HG02610 (cell line): Measurements from ENCODE around the gene VPS11.
A peak's percentile ranks its signal among the peaks of the same experiment; 100 is the strongest.

Source experiments
- ATAC-seq: cut with Tn5 transposase; IDR thresholded peaks from one replicate; pipeline ENCODE4 v1.9.1; 2021; ENCODE audit warnings: mild to moderate bottlenecking, moderate library complexity; ENCODE audit not compliant: unreplicated experiment

Gene VPS11

GRCh38 chr11:119120639-119121007 lies 53.0 kb downstream of the VPS11 start:
- ATAC-seq, result no peak

- ATAC-seq, result peak; percentile 95
These were observed 53.6 kb downstream of the VPS11 start, which contains the start of gene HINFP for GRCh38 chr11:119121008-119121810. Gene HINFP (plus strand): TSS chr11:119121580. CDS start chr11:119126945, 5,365 bp downstream.

GRCh38 chr11:119121811-119122124 lies 54.1 kb downstream of the VPS11 start:
- ATAC-seq, result peak; percentile 12

GRCh38 chr11:119125821-119126220 lies 58.2 kb downstream of the VPS11 start:
- ATAC-seq, result no peak

DNA sequence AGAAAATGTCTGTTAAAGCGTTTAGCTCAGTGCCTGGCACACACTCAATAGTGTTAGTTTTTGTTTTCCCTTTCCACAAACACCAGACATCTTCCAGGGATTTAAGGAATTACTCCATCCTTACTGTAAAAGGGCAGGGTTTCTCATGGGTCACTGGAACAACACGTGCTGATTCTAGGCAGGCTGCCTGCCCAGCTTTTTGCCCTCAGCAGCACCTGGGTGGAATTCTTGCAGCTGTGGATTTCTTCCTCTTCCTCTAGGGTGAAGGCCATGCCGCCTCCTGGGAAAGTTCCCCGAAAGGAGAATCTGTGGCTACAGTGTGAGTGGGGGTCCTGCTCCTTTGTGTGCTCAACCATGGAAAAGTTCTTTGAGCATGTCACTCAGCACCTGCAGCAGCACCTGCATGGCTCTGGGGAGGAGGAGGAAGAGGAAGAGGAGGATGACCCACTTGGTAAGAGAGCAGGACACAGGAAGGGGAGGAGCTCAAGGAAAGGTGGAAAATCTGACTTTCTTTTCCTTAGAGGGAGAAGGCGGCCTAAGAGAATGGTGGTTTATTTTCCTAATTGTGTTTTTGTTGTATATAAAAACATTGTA lies 59.2 kb downstream of the VPS11 start:
- ATAC-seq, result no peak

- ATAC-seq, result no peak
These were observed 63.0 kb downstream of the VPS11 start for GRCh38 chr11:119130662-119131061.
